HFFc6 (cell line): ENCODE data around the gene CLEC16A. TPM values are rescaled to one million over a fixed set of nuclear protein-coding genes. Genes with fewer than 3 reads are reported as not detected.

Experiments used
- DNase-seq: peaks from one replicate; pipeline ENCODE4 v3.0.0-alpha.2; 2018
- H3K27ac Mint-ChIP-seq: 2 replicates; pipeline ENCODE4 v1.8.0; 2020; ENCODE audit warnings: mild to moderate bottlenecking, mixed read lengths
- H3K27me3 Mint-ChIP-seq: 2 replicates; pipeline ENCODE4 v1.8.0; 2021; ENCODE audit warnings: mild to moderate bottlenecking, moderate library complexity, mixed read lengths; ENCODE audit not compliant: insufficient read depth
- H3K36me3 Mint-ChIP-seq: 2 replicates; pipeline ENCODE4 v1.8.0; 2021; ENCODE audit warnings: low read depth, mixed read lengths
- H3K4me1 Mint-ChIP-seq: 2 replicates; pipeline ENCODE4 v1.8.0; 2020; ENCODE audit warnings: low read depth, mixed read lengths
- H3K4me3 Mint-ChIP-seq: 2 replicates; pipeline ENCODE4 v1.8.0; 2020; ENCODE audit warnings: mild to moderate bottlenecking, moderate library complexity, mixed read lengths
- H3K9me3 Mint-ChIP-seq: 2 replicates; pipeline ENCODE4 v1.8.0; 2020; ENCODE audit warnings: mild to moderate bottlenecking, mixed read lengths
- CTCF ChIP-seq: fragments of 200-600 bp; sonication (generic); IDR thresholded peaks from 2 replicates; pipeline ENCODE4 v1.5.0; 2021; ENCODE audit warnings: antibody characterized with exemption, mild to moderate bottlenecking
- total RNA-seq, 6 experiments: library from RNA; stranded (reverse); fragmentation: NEBNext Ultra II Directional; extraction: Animal tissue kit (Norgen Biotek cat#: 25700); gene quantifications; 2 replicates in 1 of 6; 3 replicates in 5 of 6; pipeline ENCODE4 v1.2.3, GENCODE V29; 2021

CLEC16A gene
- total RNA-seq, 6 experiments from 2014 or later: 19.4 to 23.2 (median 21.2) TPM

DNA sequence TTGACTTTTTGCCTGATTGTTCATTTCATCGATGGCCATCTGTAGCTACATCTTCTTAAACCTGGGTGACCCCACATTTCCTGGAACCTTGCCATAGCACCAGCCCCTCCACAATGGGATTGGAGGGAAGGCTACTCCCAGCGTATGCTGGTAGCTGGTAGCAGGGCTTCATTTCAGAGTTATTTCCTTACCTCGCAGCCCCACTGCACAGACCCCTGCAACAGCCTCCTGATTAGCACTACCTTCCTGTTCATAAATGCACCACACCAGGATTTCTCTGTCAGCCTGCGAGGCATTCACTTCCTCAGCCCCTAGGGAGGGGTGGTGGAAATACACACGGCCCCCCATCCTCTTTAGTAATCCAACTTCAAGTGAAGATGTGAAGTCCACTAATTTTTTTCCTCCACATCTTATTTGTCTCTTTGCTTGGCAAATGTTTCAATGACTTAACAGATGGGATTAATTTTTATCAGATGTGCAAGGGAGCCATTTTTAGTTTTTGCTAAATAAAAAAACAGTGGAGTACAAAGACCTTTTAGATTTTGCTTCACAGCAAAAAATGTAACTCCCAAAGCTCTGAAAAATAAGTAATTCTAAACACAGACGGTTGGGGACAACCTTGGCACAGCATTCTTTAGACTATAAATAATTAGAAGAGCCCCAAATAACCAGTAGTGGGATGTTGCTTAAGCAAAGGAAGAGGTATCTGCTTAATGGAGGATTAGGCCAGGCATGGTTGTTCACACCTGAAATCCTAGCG is 76.6 kb downstream of the CLEC16A start:
- Mint-ChIP-seq H3K36me3 (peaks cover 15% of the 10 kb centered on the region), H3K27ac (no peak overlapping the region), H3K4me3 (no peak overlapping the region), H3K27me3 (no peaks in the 10 kb centered on the region; the same call in 1 of the 2 replicates), H3K4me1 (peaks cover 37% of the 10 kb centered on the region), H3K9me3 (no peaks in the 10 kb centered on the region)
- no peak for TF ChIP-seq CTCF
- DNase-seq: no peak

DNA sequence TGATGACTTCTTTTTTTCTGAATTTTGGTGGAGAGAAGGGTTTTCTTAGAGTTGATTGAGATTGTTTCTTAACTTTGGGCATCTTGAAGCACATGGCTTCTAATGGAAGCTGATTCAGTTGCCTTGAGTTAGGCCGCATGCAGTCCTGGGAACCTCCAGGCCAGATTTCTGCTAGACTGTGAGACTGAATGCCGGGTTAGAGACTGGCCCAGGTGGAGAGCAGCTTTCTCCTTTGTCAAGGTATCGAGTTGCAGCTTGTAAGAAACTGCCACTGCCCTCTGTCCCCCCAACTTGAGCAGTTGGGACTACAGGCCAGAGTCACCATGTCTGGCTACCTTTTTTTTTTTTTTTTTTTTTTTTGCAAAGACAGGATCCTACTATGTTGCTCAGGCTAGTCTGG is 77.6 kb downstream of the CLEC16A start:
- Mint-ChIP-seq H3K36me3 (peaks cover 25% of the 10 kb centered on the region), H3K9me3 (peaks cover 10% of the 10 kb centered on the region; the same call in 1 of the 2 replicates), H3K27me3 (no peaks in the 10 kb centered on the region; the same call in 1 of the 2 replicates), H3K4me1 (peaks cover 28% of the 10 kb centered on the region), H3K4me3 (no peak overlapping the region), H3K27ac (no peak overlapping the region)
- no peak for DNase-seq
- TF ChIP-seq CTCF: no peak

GRCh38 chr16:11023262-11024039 is 79.1 kb downstream of the CLEC16A start:
- peaks cover 23% of the 10 kb centered on the region for H3K4me1 Mint-ChIP-seq
- peaks cover 17% of the 10 kb centered on the region for H3K9me3 Mint-ChIP-seq
- no peak for TF ChIP-seq CTCF
- DNase-seq: no peak
- no peak overlapping the region for H3K27ac Mint-ChIP-seq
- peaks cover 38% of the 10 kb centered on the region for H3K36me3 Mint-ChIP-seq
- no peak overlapping the region for H3K4me3 Mint-ChIP-seq
- H3K27me3 Mint-ChIP-seq: no peaks in the 10 kb centered on the region; the same call in 1 of the 2 replicates

- H3K36me3 Mint-ChIP-seq: peaks cover 49% of the 10 kb centered on the region
- H3K4me1 Mint-ChIP-seq: peaks cover 31% of the 10 kb centered on the region
- no peak for DNase-seq
- no peak for TF ChIP-seq CTCF
- peaks cover 27% of the 10 kb centered on the region for H3K9me3 Mint-ChIP-seq
- H3K4me3 Mint-ChIP-seq: no peak overlapping the region
- H3K27me3 Mint-ChIP-seq: no peaks in the 10 kb centered on the region; the same call in 1 of the 2 replicates
- H3K27ac Mint-ChIP-seq: no peak overlapping the region
Measured at GRCh38 chr16:11024333-11025053, 80.1 kb downstream of the CLEC16A start.

DNA sequence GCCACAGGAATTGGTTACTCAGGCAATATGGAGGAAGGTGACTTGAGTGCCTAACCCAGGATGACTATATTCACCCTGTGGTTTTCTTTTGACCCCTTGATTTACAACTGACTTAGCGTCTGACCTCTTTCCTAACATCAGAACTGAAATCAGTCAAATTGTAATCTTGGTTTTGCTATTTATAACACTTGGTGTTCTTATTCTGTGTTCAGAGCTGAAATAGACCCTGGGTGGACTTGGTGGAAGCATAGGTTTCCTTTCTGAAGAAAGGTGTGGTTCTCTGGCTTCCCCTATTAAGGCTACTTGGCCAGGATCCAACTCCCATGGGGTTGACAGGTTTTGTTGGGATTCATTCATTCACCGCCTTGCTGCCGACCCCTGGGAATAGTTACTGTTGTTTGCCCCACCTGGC is 80.8 kb downstream of the CLEC16A start:
- H3K4me3 Mint-ChIP-seq: no peak overlapping the region
- peaks cover 54% of the 10 kb centered on the region for H3K36me3 Mint-ChIP-seq
- DNase-seq: no peak
- H3K27me3 Mint-ChIP-seq: no peaks in the 10 kb centered on the region; the same call in 1 of the 2 replicates
- no peak overlapping the region for H3K27ac Mint-ChIP-seq
- no peak for TF ChIP-seq CTCF
- peaks cover 32% of the 10 kb centered on the region for H3K9me3 Mint-ChIP-seq
- H3K4me1 Mint-ChIP-seq: peaks cover 38% of the 10 kb centered on the region
